Measurements from ENCODE around the gene RABGAP1L. TPM values are rescaled to one million over a fixed set of nuclear protein-coding genes. Genes with fewer than 3 reads are reported as not detected.

The RABGAP1L gene
- total RNA-seq, 2 donors from 2014 or later: 37.9 to 59.8 TPM

- H3K4me3 ChIP-seq: no peak overlapping the region
- H3K27ac ChIP-seq: no peak overlapping the region
- H3K4me1 ChIP-seq (ENCODE audit: control insufficient read depth in 1 of 2, low read depth in 2 of 2): no peaks in the 10 kb centered on the region
- DNase-seq (ENCODE audit: low spot score) (no peak), ATAC-seq (ENCODE audit: insufficient number of reproducible peaks, low FRiP score, low read depth) (no peak)
- H3K27me3 ChIP-seq (replicated peaks; ENCODE audit: insufficient read depth): no peaks in the 10 kb centered on the region
- H3K9me3 ChIP-seq: no peaks in the 10 kb centered on the region
- no peaks in the 10 kb centered on the region for H3K36me3 ChIP-seq
- TF ChIP-seq CTCF (IDR thresholded peaks at IDR 0.05): no peak
Measured at GRCh38 chr1:174700775-174701174, 541.5 kb downstream of the RABGAP1L start.

- H3K36me3 ChIP-seq: no peaks in the 10 kb centered on the region
- DNase-seq (ENCODE audit: low spot score): no peak
- no peak for ATAC-seq (ENCODE audit: insufficient number of reproducible peaks, low FRiP score, low read depth)
Measured at GRCh38 chr1:174701565-174701964, 542.2 kb downstream of the RABGAP1L start.

GRCh38 chr1:174702011-174702410 is 542.7 kb downstream of the RABGAP1L start:
- no peak for ATAC-seq (ENCODE audit: insufficient number of reproducible peaks, low FRiP score, low read depth)
- H3K4me3 ChIP-seq: no peak overlapping the region
- no peaks in the 10 kb centered on the region for H3K4me1 ChIP-seq (ENCODE audit: control insufficient read depth in 1 of 2, low read depth in 2 of 2)
- no peaks in the 10 kb centered on the region for H3K36me3 ChIP-seq
- H3K27me3 ChIP-seq (replicated peaks; ENCODE audit: insufficient read depth): no peaks in the 10 kb centered on the region
- no peak for TF ChIP-seq CTCF (IDR thresholded peaks at IDR 0.05)
- no peaks in the 10 kb centered on the region for H3K9me3 ChIP-seq
- DNase-seq (ENCODE audit: low spot score): no peak
- no peak overlapping the region for H3K27ac ChIP-seq

More at GRCh38 chr1:174701565-174701964, 542.2 kb downstream of the RABGAP1L start:
- Histone ChIP-seq H3K27ac (no peak overlapping the region), H3K27me3 (replicated peaks; ENCODE audit: insufficient read depth) (no peaks in the 10 kb centered on the region), H3K4me1 (ENCODE audit: control insufficient read depth in 1 of 2, low read depth in 2 of 2) (no peaks in the 10 kb centered on the region), H3K9me3 (no peaks in the 10 kb centered on the region), H3K4me3 (no peak overlapping the region)
- no peak for TF ChIP-seq CTCF (IDR thresholded peaks at IDR 0.05)

GRCh38 chr1:174703309-174703708 is 544.0 kb downstream of the RABGAP1L start:
- Histone ChIP-seq H3K4me3 (no peak overlapping the region), H3K36me3 (no peaks in the 10 kb centered on the region), H3K9me3 (no peaks in the 10 kb centered on the region), H3K4me1 (ENCODE audit: control insufficient read depth in 1 of 2, low read depth in 2 of 2) (no peaks in the 10 kb centered on the region), H3K27ac (no peak overlapping the region), H3K27me3 (replicated peaks; ENCODE audit: insufficient read depth) (no peaks in the 10 kb centered on the region)
- no peak for TF ChIP-seq CTCF (IDR thresholded peaks at IDR 0.05)
- DNase-seq (ENCODE audit: low spot score) (no peak), ATAC-seq (ENCODE audit: insufficient number of reproducible peaks, low FRiP score, low read depth) (no peak)

- Histone ChIP-seq H3K4me1 (ENCODE audit: control insufficient read depth in 1 of 2, low read depth in 2 of 2) (no peaks in the 10 kb centered on the region), H3K27me3 (replicated peaks; ENCODE audit: insufficient read depth) (no peaks in the 10 kb centered on the region), H3K36me3 (no peaks in the 10 kb centered on the region), H3K27ac (no peak overlapping the region), H3K9me3 (no peaks in the 10 kb centered on the region), H3K4me3 (no peak overlapping the region)
- ATAC-seq (ENCODE audit: insufficient number of reproducible peaks, low FRiP score, low read depth) (no peak), DNase-seq (ENCODE audit: low spot score) (no peak)
- no peak for TF ChIP-seq CTCF (IDR thresholded peaks at IDR 0.05)
Measured at GRCh38 chr1:174704300-174704699, 545.0 kb downstream of the RABGAP1L start.

Measured in thoracic aorta (tissue), 2 donors.